Endothelial cell of umbilical vein (primary cell): ENCODE data around the gene NTRK2.

Experiments used
- EZH2 ChIP-seq: IDR thresholded peaks from 2 replicates; pipeline ENCODE4 v1.6.1; 2012; ENCODE audit warnings: borderline replicate concordance, low read depth, mild to moderate bottlenecking, moderate library complexity, low read length, inconsistent platforms; ENCODE audit not compliant: severe bottlenecking
- FOS ChIP-seq: IDR thresholded peaks from 2 replicates; pipeline ENCODE4 v1.6.1; 2011; ENCODE audit warnings: mild to moderate bottlenecking, low read length, moderate library complexity, borderline replicate concordance; ENCODE audit not compliant: insufficient read depth
- GATA2 ChIP-seq: IDR thresholded peaks from 2 replicates; pipeline ENCODE4 v1.7.0; 2011; ENCODE audit warnings: low read depth, mild to moderate bottlenecking, moderate library complexity, mixed read lengths, low read length; ENCODE audit not compliant: insufficient read length, insufficient read depth
- JUN ChIP-seq: IDR thresholded peaks from 2 replicates; pipeline ENCODE4 v1.6.1; 2011; ENCODE audit warnings: borderline replicate concordance, low read depth; ENCODE audit not compliant: insufficient read length, insufficient read depth
- MYC ChIP-seq: IDR thresholded peaks from one replicate; pipeline ENCODE4 v1.6.1; 2011; ENCODE audit warnings: mild to moderate bottlenecking, low read depth, low read length
- POLR2A ChIP-seq: IDR thresholded peaks from 2 replicates; pipeline ENCODE4 v1.6.1; 2012; ENCODE audit warnings: low read depth, mild to moderate bottlenecking, control low read depth, low read length
- POLR2AphosphoS5 ChIP-seq: IDR thresholded peaks from 2 replicates; pipeline ENCODE4 v1.6.1; 2012; ENCODE audit warnings: low read depth, mild to moderate bottlenecking, control low read depth, low read length, moderate library complexity; ENCODE audit not compliant: insufficient read depth
- TF ChIP-seq, protein P1 (sequence below), 2 donors: IDR thresholded peaks; 1 replicate in 1 of 2; 2 replicates in 1 of 2; pipeline ENCODE4 v1.5.1; 2011; ENCODE audit warnings: low read length in 2 of 2, mild to moderate bottlenecking in 2 of 2, moderate library complexity in 2 of 2, control low read depth in 1 of 2, inconsistent platforms in 1 of 2, low read depth in 1 of 2; ENCODE audit not compliant: insufficient read depth in 1 of 2; ENCODE audit errors: extremely low read depth in 1 of 2
- TF ChIP-seq, protein P2 (sequence below): IDR thresholded peaks from 2 replicates; pipeline ENCODE4 v1.6.1; 2011; ENCODE audit not compliant: insufficient read depth, insufficient read length

DNA sequence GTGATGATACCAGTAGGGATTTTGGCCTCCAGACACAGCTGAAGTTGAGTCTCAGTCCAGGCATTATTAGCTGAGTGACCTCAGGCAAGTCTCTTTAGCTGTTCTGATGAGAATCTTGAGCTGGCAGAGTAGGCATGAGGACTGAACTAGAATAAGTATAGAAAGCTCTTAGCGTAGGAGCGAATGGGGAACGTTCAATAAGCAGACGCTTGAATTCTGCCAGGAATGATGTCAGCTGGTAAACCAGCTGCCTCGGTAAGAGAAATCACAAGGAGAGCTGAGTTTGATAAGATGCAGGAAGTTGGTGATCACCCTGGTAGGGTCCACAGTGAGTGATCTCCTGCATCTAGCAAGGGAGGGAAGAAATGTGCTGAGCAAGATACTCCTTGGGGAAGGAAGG lies 280.4 kb downstream of the NTRK2 start:
- TF ChIP-seq, protein P1, sequence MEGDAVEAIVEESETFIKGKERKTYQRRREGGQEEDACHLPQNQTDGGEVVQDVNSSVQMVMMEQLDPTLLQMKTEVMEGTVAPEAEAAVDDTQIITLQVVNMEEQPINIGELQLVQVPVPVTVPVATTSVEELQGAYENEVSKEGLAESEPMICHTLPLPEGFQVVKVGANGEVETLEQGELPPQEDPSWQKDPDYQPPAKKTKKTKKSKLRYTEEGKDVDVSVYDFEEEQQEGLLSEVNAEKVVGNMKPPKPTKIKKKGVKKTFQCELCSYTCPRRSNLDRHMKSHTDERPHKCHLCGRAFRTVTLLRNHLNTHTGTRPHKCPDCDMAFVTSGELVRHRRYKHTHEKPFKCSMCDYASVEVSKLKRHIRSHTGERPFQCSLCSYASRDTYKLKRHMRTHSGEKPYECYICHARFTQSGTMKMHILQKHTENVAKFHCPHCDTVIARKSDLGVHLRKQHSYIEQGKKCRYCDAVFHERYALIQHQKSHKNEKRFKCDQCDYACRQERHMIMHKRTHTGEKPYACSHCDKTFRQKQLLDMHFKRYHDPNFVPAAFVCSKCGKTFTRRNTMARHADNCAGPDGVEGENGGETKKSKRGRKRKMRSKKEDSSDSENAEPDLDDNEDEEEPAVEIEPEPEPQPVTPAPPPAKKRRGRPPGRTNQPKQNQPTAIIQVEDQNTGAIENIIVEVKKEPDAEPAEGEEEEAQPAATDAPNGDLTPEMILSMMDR (IDR thresholded peaks at IDR 0.05; ENCODE audit: extremely low read depth in 1 of 2, insufficient read depth in 1 of 2, low read depth in 1 of 2, low read length in 2 of 2): no peak
- TF ChIP-seq EZH2: no peak
- no peak for TF ChIP-seq POLR2A
- no peak for TF ChIP-seq POLR2AphosphoS5
- TF ChIP-seq, protein P2, sequence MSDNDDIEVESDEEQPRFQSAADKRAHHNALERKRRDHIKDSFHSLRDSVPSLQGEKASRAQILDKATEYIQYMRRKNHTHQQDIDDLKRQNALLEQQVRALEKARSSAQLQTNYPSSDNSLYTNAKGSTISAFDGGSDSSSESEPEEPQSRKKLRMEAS: no peak
- TF ChIP-seq MYC: no peak
- no peak for TF ChIP-seq FOS
- TF ChIP-seq GATA2: no peak
- TF ChIP-seq JUN: no peak
